ENCODE measurements around the gene CRHR2. TPM values are rescaled to one million over a fixed set of nuclear protein-coding genes. Genes with fewer than 3 reads are reported as not detected.

CRHR2 gene
- polyA plus RNA-seq, 1 of the 3 experiments (the other 2 are of a cell fraction), result not detected

GRCh38 chr7:30660331-30661255 is 21.7 kb downstream of the CRHR2 start:
- Histone ChIP-seq H3F3A (replicated peaks; ENCODE audit: insufficient read depth) (no peaks in the 10 kb centered on the region), H3K4me3 (ENCODE audit: low read depth in 2 of 2, low read length in 1 of 2) (no peak overlapping the region), H3K4me2 (no peak overlapping the region), H4K20me1 (ENCODE audit: insufficient read depth) (no peaks in the 10 kb centered on the region), H3K36me3 (replicated peaks in 1 of 2; ENCODE audit: control insufficient read depth in 1 of 2, insufficient read depth in 2 of 2, low read length in 1 of 2) (no peaks in the 10 kb centered on the region), H3K27me3 (ENCODE audit: insufficient read depth) (peaks cover 8% of the 10 kb centered on the region), H3K9ac (no peak overlapping the region), H3K27ac (ENCODE audit: low read depth in 2 of 2, low read length in 1 of 2) (no peak overlapping the region; a peak in 1 of 4 replicates), H3K9me2 (no peaks in the 10 kb centered on the region), H3K9me3 (no peaks in the 10 kb centered on the region), H3K79me2 (ENCODE audit: insufficient read depth) (no peaks in the 10 kb centered on the region), H2AFZ (ENCODE audit: low read depth) (no peak overlapping the region), H3K4me1 (ENCODE audit: control insufficient read depth in 1 of 2, insufficient read depth in 2 of 2, low read depth in 1 of 2, low read length in 1 of 2) (peaks cover 0 to 8% of the 10 kb centered on the region in 2 experiments; a peak in 1 of 4 replicates)
- CTCF ChIA-PET, result interaction anchor here (0.8 to 2.4 kb wide), 6 partner anchors 14 to 95 kb away, joined by 3 to 9 read pairs (median 3); partner anchors contain the start of gene CRHR2
- POLR2A ChIA-PET, result no interaction called here
- no peak for TF ChIP-seq CHD2 (IDR thresholded peaks at IDR 0.05; ENCODE audit: low read length, partially characterized antibody)
- no peak for TF ChIP-seq GABPA (IDR thresholded peaks at IDR 0.05; ENCODE audit: low read depth)
- TF ChIP-seq FOXJ3 (CRISPR knock-in tag; IDR thresholded peaks at IDR 0.05), result no peak
- TF ChIP-seq RCOR1 (IDR thresholded peaks at IDR 0.05; ENCODE audit: low read length), result no peak
- no peak for TF ChIP-seq YY1 (IDR thresholded peaks at IDR 0.05; ENCODE audit: low read depth)
- TF ChIP-seq MEF2A (IDR thresholded peaks at IDR 0.05; ENCODE audit: borderline replicate concordance, low read depth), result no peak
- no peak for TF ChIP-seq TCF12 (IDR thresholded peaks at IDR 0.05)
- no peak for TF ChIP-seq USF1 (IDR thresholded peaks at IDR 0.05; ENCODE audit: borderline replicate concordance, low read depth)
- no peak for TF ChIP-seq GATA2 (CRISPR knock-in tag; IDR thresholded peaks at IDR 0.05)
- TF ChIP-seq PBX3 (IDR thresholded peaks at IDR 0.05), result no peak
- TF ChIP-seq MAX (IDR thresholded peaks at IDR 0.05; ENCODE audit: low read depth), result no peak
- no peak for TF ChIP-seq IRF3 (IDR thresholded peaks at IDR 0.05; ENCODE audit: low read depth, low read length)
- no peak for TF ChIP-seq REST (IDR thresholded peaks at IDR 0.05; ENCODE audit: low read depth, low read length)
- TF ChIP-seq TEAD4 (IDR thresholded peaks at IDR 0.05; ENCODE audit: borderline replicate concordance, insufficient read depth), result no peak
- 52% methylated on average over 16 of the region's 16 CpGs for WGBS (ENCODE audit: low lambda C conversion rate)
- peak; percentile 69 for DNase-seq
